Measurements from ENCODE around the gene KDM4C.

KDM4C gene

DNA sequence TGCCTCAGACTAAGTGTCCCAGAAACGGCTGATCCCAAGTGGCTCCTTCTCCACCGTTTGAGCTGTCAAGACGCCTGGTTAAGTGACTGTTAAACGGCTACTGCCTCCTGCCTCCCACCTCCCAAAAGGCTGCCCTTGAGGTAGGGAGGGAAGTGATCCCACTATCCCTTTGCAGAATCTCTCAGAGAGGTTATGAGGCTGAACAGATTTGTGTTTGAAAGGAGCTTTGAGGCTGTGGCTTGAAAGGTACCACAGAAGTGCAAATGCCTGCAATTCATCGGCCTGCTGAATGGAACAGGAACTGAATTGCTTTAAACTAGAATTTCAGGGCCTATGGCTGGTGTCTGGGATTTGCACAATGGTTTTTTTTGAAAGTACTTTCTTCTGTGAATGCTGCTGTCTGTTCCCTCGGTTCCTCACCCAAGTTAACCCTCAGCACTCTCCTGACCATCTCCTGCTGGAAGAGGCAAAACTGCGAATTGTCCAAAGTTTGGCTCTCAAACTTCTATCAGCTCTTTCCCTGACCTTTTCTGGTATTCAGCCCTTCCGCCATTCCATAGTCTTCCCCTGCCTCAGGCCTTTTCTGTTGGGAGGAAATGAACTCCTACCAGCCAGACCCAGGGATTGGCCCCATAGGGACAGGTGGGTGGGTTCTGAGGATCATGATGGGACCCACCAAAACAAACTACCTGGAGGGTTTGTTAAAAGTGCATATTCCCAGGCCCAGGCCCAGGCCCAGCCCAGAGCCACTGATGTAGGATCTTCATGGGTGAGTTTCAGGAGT lies 453.3 kb downstream of the KDM4C start:
- TF ChIP-seq, protein P1, sequence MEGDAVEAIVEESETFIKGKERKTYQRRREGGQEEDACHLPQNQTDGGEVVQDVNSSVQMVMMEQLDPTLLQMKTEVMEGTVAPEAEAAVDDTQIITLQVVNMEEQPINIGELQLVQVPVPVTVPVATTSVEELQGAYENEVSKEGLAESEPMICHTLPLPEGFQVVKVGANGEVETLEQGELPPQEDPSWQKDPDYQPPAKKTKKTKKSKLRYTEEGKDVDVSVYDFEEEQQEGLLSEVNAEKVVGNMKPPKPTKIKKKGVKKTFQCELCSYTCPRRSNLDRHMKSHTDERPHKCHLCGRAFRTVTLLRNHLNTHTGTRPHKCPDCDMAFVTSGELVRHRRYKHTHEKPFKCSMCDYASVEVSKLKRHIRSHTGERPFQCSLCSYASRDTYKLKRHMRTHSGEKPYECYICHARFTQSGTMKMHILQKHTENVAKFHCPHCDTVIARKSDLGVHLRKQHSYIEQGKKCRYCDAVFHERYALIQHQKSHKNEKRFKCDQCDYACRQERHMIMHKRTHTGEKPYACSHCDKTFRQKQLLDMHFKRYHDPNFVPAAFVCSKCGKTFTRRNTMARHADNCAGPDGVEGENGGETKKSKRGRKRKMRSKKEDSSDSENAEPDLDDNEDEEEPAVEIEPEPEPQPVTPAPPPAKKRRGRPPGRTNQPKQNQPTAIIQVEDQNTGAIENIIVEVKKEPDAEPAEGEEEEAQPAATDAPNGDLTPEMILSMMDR (IDR thresholded peaks at IDR 0.05; ENCODE audit: control insufficient read depth, extremely low read depth, insufficient read depth) = no peak
- no peak for DNase-seq (ENCODE audit: low read depth)
- H3K4me3 ChIP-seq (ENCODE audit: low read depth, low read length) = no peak overlapping the region

DNA sequence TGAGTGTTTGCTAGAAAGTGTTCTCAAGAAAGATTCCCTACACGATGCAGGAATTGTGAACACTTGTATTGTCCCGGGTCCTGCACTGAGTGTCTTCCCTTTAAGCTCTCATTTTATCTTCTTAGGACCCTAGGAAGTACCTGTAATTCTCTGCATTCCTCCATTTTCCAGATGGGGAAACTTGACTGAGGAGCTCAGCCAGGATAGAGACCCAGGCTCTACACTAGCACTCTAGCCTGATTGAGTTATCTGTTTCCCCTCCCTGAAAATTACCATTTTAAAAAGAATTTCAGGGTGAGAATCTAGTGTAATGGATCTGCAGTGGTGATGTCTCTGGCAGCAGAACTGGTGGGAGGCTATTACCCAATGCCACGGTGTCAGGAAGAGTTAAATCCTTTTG lies 453.9 kb downstream of the KDM4C start:
- no peak for DNase-seq (ENCODE audit: low read depth)
- no peak overlapping the region for H3K4me3 ChIP-seq (ENCODE audit: low read depth, low read length)
- TF ChIP-seq, protein P1 (IDR thresholded peaks at IDR 0.05; ENCODE audit: control insufficient read depth, extremely low read depth, insufficient read depth) = no peak

- TF ChIP-seq, protein P1 (IDR thresholded peaks at IDR 0.05; ENCODE audit: control insufficient read depth, extremely low read depth, insufficient read depth) = no peak
- no peak for DNase-seq (ENCODE audit: low read depth)
- H3K4me3 ChIP-seq (ENCODE audit: low read depth, low read length) = no peak overlapping the region
Observed at GRCh38 chr9:7212101-7212500, 454.3 kb downstream of the KDM4C start.

DNA sequence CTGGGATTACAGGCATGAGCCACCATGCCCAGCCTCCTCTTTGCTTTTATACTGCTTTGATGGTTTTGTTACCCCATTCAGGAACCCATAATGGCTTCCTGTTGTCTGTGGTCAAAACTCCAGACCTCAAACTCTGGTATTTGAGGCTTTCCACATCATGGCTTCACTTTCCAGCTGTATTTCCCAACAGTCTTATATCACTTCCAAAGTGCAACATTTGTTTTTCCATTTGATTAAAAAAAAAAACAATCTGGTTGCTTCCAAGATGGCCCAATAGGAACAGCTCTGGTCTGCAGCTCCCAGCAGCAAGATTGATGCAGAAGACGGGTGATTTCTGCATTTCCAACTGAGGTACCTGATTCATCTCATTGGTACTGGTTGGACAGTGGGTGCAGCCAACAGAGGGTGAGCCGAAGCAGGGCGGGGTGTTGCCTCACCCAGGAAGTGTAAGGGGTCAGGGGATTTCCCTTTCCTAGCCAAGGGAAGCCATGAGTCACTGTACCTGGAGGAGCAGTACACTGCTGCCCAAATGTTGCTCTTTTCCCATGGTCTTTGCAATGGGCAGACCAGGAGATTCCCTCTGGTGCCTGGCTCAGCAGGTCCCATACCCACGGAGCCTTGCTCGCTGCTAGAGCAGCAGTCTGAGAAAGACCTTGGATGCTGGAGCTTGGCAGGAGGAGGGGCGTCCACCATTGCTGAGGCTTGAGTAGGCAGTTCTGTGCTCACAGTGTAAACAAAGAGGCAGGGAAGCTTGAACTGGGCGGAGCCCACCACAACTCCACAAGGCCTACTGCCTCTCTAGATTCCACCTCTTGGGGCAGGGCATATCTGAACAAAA lies 458.4 kb downstream of the KDM4C start:
- TF ChIP-seq, protein P1 (IDR thresholded peaks at IDR 0.05; ENCODE audit: control insufficient read depth, extremely low read depth, insufficient read depth) = no peak
- no peak overlapping the region for H3K4me3 ChIP-seq (ENCODE audit: low read depth, low read length)
- no peak for DNase-seq (ENCODE audit: low read depth)

DNA sequence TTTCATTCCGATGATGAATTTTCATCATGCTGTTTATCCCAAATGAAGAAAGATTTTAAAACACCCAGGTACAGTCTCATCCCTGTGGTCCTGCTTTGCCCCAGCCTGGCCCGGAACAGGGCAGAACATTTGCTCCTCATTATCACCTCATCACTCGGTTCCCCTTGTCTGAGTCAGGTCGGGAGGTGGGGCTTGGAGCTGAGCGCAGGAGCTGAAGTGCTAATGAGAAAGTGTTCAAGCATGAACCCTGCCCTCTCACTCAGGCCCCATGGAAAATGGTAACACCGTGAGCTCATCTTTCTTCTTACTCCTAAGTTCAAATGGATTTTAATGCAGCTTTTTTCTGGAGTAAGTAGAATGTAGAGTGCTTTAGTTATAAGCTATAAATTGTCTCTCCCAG lies 466.2 kb downstream of the KDM4C start:
- TF ChIP-seq, protein P1 (IDR thresholded peaks at IDR 0.05; ENCODE audit: control insufficient read depth, extremely low read depth, insufficient read depth) = no peak
- H3K4me3 ChIP-seq (ENCODE audit: low read depth, low read length) = no peak overlapping the region
- no peak for DNase-seq (ENCODE audit: low read depth)

Measured in LNCaP clone FGC (cell line).